Kidney (tissue), 14 donors: ENCODE data around the gene GKN2. TPM values are rescaled to one million over a fixed set of nuclear protein-coding genes. Genes with fewer than 3 reads are reported as not detected.

Source experiments
- DNase-seq, 5 donors: peaks; one replicate each; pipeline ENCODE4 v3.0.0-alpha.2; 2013 to 2020
- FAIRE-seq: peaks from 2 replicates; lab custom pipeline; 2012; peaks lifted over from hg19 to GRCh38; lab: Jason Lieb, UNC
- H3K27ac ChIP-seq, 2 donors: one replicate each; pipeline ENCODE4 v1.7.0; 2013; ENCODE audit warnings: low read depth in 2 of 2, low read length in 2 of 2, inconsistent platforms in 1 of 2
- H3K27me3 ChIP-seq: one replicate; pipeline ENCODE4 v1.7.1; 2013; ENCODE audit warnings: low read length, inconsistent platforms; ENCODE audit not compliant: control insufficient read depth, insufficient read depth
- H3K36me3 ChIP-seq, 3 donors: one replicate each; pipeline versions ENCODE4 v1.7.0 to v1.7.1; 2013; ENCODE audit warnings: low read length in 3 of 3, control low read depth in 1 of 3, inconsistent platforms in 1 of 3; ENCODE audit not compliant: insufficient read depth in 3 of 3, control insufficient read depth in 2 of 3
- H3K4me1 ChIP-seq, 3 donors: one replicate each; pipeline versions ENCODE4 v1.7.0 to v1.7.1; 2013; ENCODE audit warnings: low read length in 3 of 3, inconsistent platforms in 1 of 3, low read depth in 1 of 3; ENCODE audit not compliant: control insufficient read depth in 2 of 3, insufficient read depth in 2 of 3
- H3K4me3 ChIP-seq, 3 donors: one replicate each; pipeline versions ENCODE4 v1.7.0 to v1.8.1; 2013; ENCODE audit warnings: low read length in 3 of 3, control low read depth in 1 of 3, inconsistent platforms in 1 of 3
- H3K9ac ChIP-seq, 3 donors: one replicate each; pipeline versions ENCODE4 v1.7.0 to v1.7.1; 2013; ENCODE audit warnings: low read length in 3 of 3, control low read depth in 1 of 3, inconsistent platforms in 1 of 3
- H3K9me3 ChIP-seq, 3 donors: one replicate each; pipeline versions ENCODE4 v1.7.0 to v1.7.1; 2013; ENCODE audit warnings: low read length in 3 of 3, control low read depth in 1 of 3, inconsistent platforms in 1 of 3; ENCODE audit not compliant: control insufficient read depth in 2 of 3, insufficient read depth in 1 of 3
- intact Hi-C: fragments of 100-400 bp; cut with DNase I; formaldehyde crosslinking; loops from one replicate; pipeline ENCODE4 v1.11.1; 2022
- polyA plus RNA-seq: library from polyadenylated mRNA; stranded (reverse); fragments of 350-450 nt; fragmentation: Illumina TruSeq; extraction: RNeasy Lipid Tissue Mini Kit (QIAGEN cat#74804); gene quantifications from one replicate; pipeline ENCODE4 v1.2.3, GENCODE V29; 2014; ENCODE audit warnings: low read depth, low replicate concordance; ENCODE audit not compliant: insufficient read depth
- total RNA-seq: library from RNA; stranded (reverse); fragmentation: NEBNext Ultra II Directional; extraction: Animal tissue kit (Norgen Biotek cat#: 25700); gene quantifications from one replicate; pipeline ENCODE4 v1.2.1, GENCODE V29; 2021
- TF ChIP-seq, protein P1 (sequence below): IDR thresholded peaks from 3 replicates; pipeline ENCODE4 v1.5.1; 2012; ENCODE audit warnings: mild to moderate bottlenecking, moderate library complexity, borderline replicate concordance; ENCODE audit not compliant: insufficient read depth; ENCODE audit errors: extremely low read depth
- donor health status: control.
- donor health status: control.
- donor health status: control.
- donor health status: control.
- donor health status: control.
- donor health status: DM: yes; HTN: yes; CAD: no.
- donor health status: Normal renal cell carcinoma (clear cell type).

The GKN2 gene
- total and polyA plus RNA-seq, 2 donors from 2014 or later, result not detected

GRCh38 chr2:68937346-68938055 is 15.2 kb downstream of the GKN2 start:
- Histone ChIP-seq H3K9me3 (no peaks in the 10 kb centered on the region), H3K9ac (no peak overlapping the region), H3K27ac (no peak overlapping the region), H3K4me1 (peaks cover 0 to 3% (median 0%) of the 10 kb centered on the region in 3 donors), H3K4me3 (no peak overlapping the region), H3K36me3 (no peaks in the 10 kb centered on the region), H3K27me3 (no peaks in the 10 kb centered on the region)
- no peak for FAIRE-seq
- no peak for DNase-seq
- intact Hi-C loops, result no loop called here
- TF ChIP-seq, protein P1, sequence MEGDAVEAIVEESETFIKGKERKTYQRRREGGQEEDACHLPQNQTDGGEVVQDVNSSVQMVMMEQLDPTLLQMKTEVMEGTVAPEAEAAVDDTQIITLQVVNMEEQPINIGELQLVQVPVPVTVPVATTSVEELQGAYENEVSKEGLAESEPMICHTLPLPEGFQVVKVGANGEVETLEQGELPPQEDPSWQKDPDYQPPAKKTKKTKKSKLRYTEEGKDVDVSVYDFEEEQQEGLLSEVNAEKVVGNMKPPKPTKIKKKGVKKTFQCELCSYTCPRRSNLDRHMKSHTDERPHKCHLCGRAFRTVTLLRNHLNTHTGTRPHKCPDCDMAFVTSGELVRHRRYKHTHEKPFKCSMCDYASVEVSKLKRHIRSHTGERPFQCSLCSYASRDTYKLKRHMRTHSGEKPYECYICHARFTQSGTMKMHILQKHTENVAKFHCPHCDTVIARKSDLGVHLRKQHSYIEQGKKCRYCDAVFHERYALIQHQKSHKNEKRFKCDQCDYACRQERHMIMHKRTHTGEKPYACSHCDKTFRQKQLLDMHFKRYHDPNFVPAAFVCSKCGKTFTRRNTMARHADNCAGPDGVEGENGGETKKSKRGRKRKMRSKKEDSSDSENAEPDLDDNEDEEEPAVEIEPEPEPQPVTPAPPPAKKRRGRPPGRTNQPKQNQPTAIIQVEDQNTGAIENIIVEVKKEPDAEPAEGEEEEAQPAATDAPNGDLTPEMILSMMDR, result no peak

- TF ChIP-seq, protein P1, result no peak
- DNase-seq (no peak), FAIRE-seq (no peak)
- Histone ChIP-seq H3K27ac (no peak overlapping the region), H3K9ac (no peak overlapping the region), H3K4me3 (no peak overlapping the region), H3K36me3 (no peaks in the 10 kb centered on the region), H3K9me3 (no peaks in the 10 kb centered on the region), H3K4me1 (peaks cover 0 to 5% (median 0%) of the 10 kb centered on the region in 3 donors), H3K27me3 (no peaks in the 10 kb centered on the region)
- intact Hi-C loops, result no loop called here
These were observed 15.8 kb downstream of the GKN2 start for GRCh38 chr2:68936889-68937288.

DNA sequence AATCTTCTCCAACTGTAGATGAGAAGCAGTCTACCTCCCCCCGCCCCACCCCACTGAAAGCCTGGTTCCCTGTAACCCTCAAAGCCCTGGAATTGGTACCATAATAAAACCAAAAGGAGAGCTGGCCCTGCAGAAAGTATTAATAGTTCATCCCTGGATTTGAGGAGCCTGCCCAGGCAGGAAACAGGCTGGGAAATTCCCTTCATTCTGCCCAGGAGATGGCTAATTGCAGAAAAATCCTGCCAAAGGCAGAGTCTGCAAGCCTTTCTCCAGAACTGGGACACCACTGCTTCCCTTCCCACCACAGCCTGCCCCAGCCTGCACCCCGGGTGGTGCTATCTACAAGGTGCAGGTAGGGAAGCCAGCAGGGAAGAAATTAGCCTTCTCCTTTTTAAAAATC is 16.3 kb downstream of the GKN2 start:
- Histone ChIP-seq H3K27ac (no peak overlapping the region), H3K9me3 (no peaks in the 10 kb centered on the region), H3K9ac (no peak overlapping the region), H3K36me3 (no peaks in the 10 kb centered on the region), H3K27me3 (no peaks in the 10 kb centered on the region), H3K4me1 (peaks cover 0 to 5% (median 0%) of the 10 kb centered on the region in 3 donors), H3K4me3 (no peak overlapping the region)
- intact Hi-C loops, result no loop called here
- TF ChIP-seq, protein P1, result no peak
- DNase-seq (no peak), FAIRE-seq (no peak)
